ENCODE measurements around the gene MRPL4.
"Not testable (repeated sequence)": the region's sequence is repeated elsewhere in the genome, so short reads cannot be mapped to it uniquely, and the experiment has no call there.

The MRPL4 gene

GRCh38 chr19:10226021-10226375, 26.0 kb upstream of the MRPL4 start:
- Mint-ChIP-seq H3K27ac (no peak overlapping the region), H3K4me3 (no peak overlapping the region), H3K4me1 (peaks cover 39% of the 10 kb centered on the region), H3K27me3 (no peaks in the 10 kb centered on the region), H3K9me3 (no peaks in the 10 kb centered on the region)
- ATAC-seq (no peak), DNase-seq (no peak)

- Mint-ChIP-seq H3K27ac (no peak overlapping the region), H3K9me3 (no peaks in the 10 kb centered on the region), H3K4me1 (peaks cover 39% of the 10 kb centered on the region), H3K4me3 (no peak overlapping the region), H3K27me3 (no peaks in the 10 kb centered on the region)
- ATAC-seq (no peak), DNase-seq (no peak)
These were observed 25.5 kb upstream of the MRPL4 start for GRCh38 chr19:10226376-10227025.

GRCh38 chr19:10227026-10227971, 24.7 kb upstream of the MRPL4 start:
- no peak overlapping the region for H3K4me3 Mint-ChIP-seq
- H3K27me3 Mint-ChIP-seq: no peaks in the 10 kb centered on the region
- no peak overlapping the region for H3K27ac Mint-ChIP-seq
- peaks cover 44% of the 10 kb centered on the region for H3K4me1 Mint-ChIP-seq
- no peak for DNase-seq
- no peaks in the 10 kb centered on the region for H3K9me3 Mint-ChIP-seq
- ATAC-seq: no peak

GRCh38 chr19:10228393-10228792, 23.6 kb upstream of the MRPL4 start:
- Mint-ChIP-seq H3K4me3 (no peak overlapping the region), H3K27me3 (no peaks in the 10 kb centered on the region), H3K9me3 (no peaks in the 10 kb centered on the region), H3K27ac (no peak overlapping the region), H3K4me1 (peaks cover 44% of the 10 kb centered on the region)
- ATAC-seq: no peak
- no peak for DNase-seq

- Mint-ChIP-seq H3K27me3 (no peaks in the 10 kb centered on the region), H3K27ac (peak overlapping the region in 1 of 2 donors; percentile 57), H3K4me3 (no peak overlapping the region), H3K9me3 (no peaks in the 10 kb centered on the region), H3K4me1 (peaks cover 44% of the 10 kb centered on the region)
- DNase-seq (peak in 1 of 2 donors; percentile 29), ATAC-seq (no peak)
These were observed 23.1 kb upstream of the MRPL4 start for GRCh38 chr19:10228920-10229319.

- peak; percentile 57 for ATAC-seq
- Mint-ChIP-seq H3K9me3 (no peaks in the 10 kb centered on the region), H3K27ac (peak overlapping the region; percentile 65 to 83), H3K4me3 (peak overlapping the region; percentile 86 to 95), H3K27me3 (no peaks in the 10 kb centered on the region), H3K4me1 (peaks cover 49% of the 10 kb centered on the region)
- peak in 1 of 2 donors; percentile 46 for DNase-seq
These were observed 21.7 kb upstream of the MRPL4 start for GRCh38 chr19:10230173-10230860.

GRCh38 chr19:10230861-10231611, 21.0 kb upstream of the MRPL4 start, which contains the start of gene S1PR2:
TSS of gene S1PR2 (minus strand) at chr19:10231331. CDS start at chr19:10224905, 6,426 bp downstream.
- Mint-ChIP-seq H3K4me3 (peak within 1 kb of the TSS; percentile 86 to 95), H3K9me3 (no peaks in the 10 kb centered on the region), H3K27ac (peak within 1 kb of the TSS; percentile 65 to 91), H3K4me1 (peaks cover 51% of the 10 kb centered on the region), H3K27me3 (no peaks in the 10 kb centered on the region)
- peak; percentile 74 for ATAC-seq
- DNase-seq: peak; percentile 69 to 73

GRCh38 chr19:10231612-10232228, 20.3 kb upstream of the MRPL4 start:
- DNase-seq: no peak
- Mint-ChIP-seq H3K9me3 (no peaks in the 10 kb centered on the region), H3K4me1 (peaks cover 50% of the 10 kb centered on the region), H3K27ac (peak overlapping the region; percentile 52 to 91), H3K4me3 (peak overlapping the region; percentile 86 to 95), H3K27me3 (no peaks in the 10 kb centered on the region)
- no peak for ATAC-seq

GRCh38 chr19:10233946-10234345, 18.1 kb upstream of the MRPL4 start:
- no peak for ATAC-seq
- no peak for DNase-seq
- Mint-ChIP-seq H3K9me3 (no peaks in the 10 kb centered on the region), H3K4me1 (peaks cover 54% of the 10 kb centered on the region), H3K27me3 (no peaks in the 10 kb centered on the region), H3K4me3 (no peak overlapping the region), H3K27ac (no peak overlapping the region)

GRCh38 chr19:10235003-10235402, 17.0 kb upstream of the MRPL4 start:
- no peak overlapping the region for H3K27ac Mint-ChIP-seq
- peaks cover 49% of the 10 kb centered on the region for H3K4me1 Mint-ChIP-seq
- ATAC-seq: no peak
- DNase-seq: no peak
- H3K9me3 Mint-ChIP-seq: no peaks in the 10 kb centered on the region
- no peaks in the 10 kb centered on the region for H3K27me3 Mint-ChIP-seq
- no peak overlapping the region for H3K4me3 Mint-ChIP-seq

GRCh38 chr19:10235409-10235808, 16.6 kb upstream of the MRPL4 start:
- H3K9me3 Mint-ChIP-seq, H3K27ac Mint-ChIP-seq, DNase-seq, H3K27me3 Mint-ChIP-seq, ATAC-seq: not testable (repeated sequence)
- Mint-ChIP-seq H3K4me1 (peaks cover 45% of the 10 kb centered on the region), H3K4me3 (peak overlapping the region; percentile 91)

- Mint-ChIP-seq H3K4me1 (peaks cover 33% of the 10 kb centered on the region), H3K9me3 (no peaks in the 10 kb centered on the region), H3K27me3 (no peaks in the 10 kb centered on the region), H3K4me3 (peak overlapping the region in 1 of 2 donors; percentile 51), H3K27ac (no peak overlapping the region)
- DNase-seq (no peak), ATAC-seq (no peak)
These were observed 14.3 kb upstream of the MRPL4 start for GRCh38 chr19:10237702-10238101.

- ATAC-seq (no peak), DNase-seq (no peak)
- H3K9me3 Mint-ChIP-seq: no peaks in the 10 kb centered on the region
- peak overlapping the region in 1 of 2 donors; percentile 51 for H3K4me3 Mint-ChIP-seq
- H3K4me1 Mint-ChIP-seq: peaks cover 33% of the 10 kb centered on the region
- H3K27ac Mint-ChIP-seq: no peak overlapping the region
- no peaks in the 10 kb centered on the region for H3K27me3 Mint-ChIP-seq
These were observed 13.7 kb upstream of the MRPL4 start for GRCh38 chr19:10238172-10238783.

GRCh38 chr19:10241826-10242449, 10.1 kb upstream of the MRPL4 start:
- H3K4me3 Mint-ChIP-seq, DNase-seq, ATAC-seq, H3K27ac Mint-ChIP-seq, H3K9me3 Mint-ChIP-seq, H3K27me3 Mint-ChIP-seq: not testable (repeated sequence)
- peaks cover 17% of the 10 kb centered on the region for H3K4me1 Mint-ChIP-seq
